GM19372 (cell line): ENCODE results near the gene TOP3B.

Experiments
- ATAC-seq: cut with Tn5 transposase; IDR thresholded peaks from one replicate; pipeline ENCODE4 v1.9.1; 2021; ENCODE audit warnings: mild to moderate bottlenecking, low read depth, moderate library complexity; ENCODE audit not compliant: unreplicated experiment

The TOP3B gene

GRCh38 chr22:21964234-21964633 lies 18.4 kb downstream of the TOP3B start:
- ATAC-seq, result no peak

DNA sequence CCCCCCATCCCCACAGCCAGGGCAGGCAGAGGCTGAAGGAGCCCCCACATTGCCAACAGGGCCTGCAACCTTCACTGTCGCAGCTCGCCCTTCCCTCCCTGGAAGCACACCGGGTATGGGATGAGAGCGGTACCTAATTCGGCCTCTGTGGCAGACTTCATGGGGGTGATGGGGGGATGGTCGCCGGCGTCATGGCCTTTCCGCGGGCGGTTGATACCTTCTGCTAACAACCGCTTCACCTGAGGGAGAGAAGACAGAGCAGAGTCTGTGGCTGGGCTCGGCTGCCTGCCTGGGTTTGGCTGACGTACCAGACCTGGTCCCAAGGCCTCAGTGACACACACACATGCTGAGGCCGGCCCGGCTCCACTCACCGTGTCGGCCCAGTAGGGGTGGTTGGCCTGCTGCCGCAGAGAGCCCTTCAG lies 18.8 kb downstream of the TOP3B start:
- no peak for ATAC-seq

DNA sequence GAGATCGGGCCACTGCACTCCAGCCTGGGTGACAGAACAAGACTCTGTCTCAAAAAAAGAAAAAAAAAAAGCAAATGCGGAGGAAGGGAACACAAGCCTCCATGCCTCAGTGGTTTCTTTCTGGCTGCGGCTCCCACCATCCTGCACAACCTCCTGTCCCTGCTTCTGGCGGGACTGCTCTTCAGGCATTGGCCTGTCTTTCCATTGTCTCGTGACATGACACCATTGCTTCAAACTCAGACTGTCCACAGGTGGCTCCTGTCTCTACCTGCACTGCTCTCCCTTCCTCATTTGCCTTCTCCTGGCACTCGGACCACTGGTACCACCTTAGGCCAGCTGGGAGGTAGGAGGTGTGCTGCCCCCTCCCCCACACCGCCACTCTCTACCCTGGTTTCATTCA lies 19.3 kb downstream of the TOP3B start:
- no peak for ATAC-seq

GRCh38 chr22:21962655-21962949 lies 20.0 kb downstream of the TOP3B start:
- ATAC-seq, result no peak

DNA sequence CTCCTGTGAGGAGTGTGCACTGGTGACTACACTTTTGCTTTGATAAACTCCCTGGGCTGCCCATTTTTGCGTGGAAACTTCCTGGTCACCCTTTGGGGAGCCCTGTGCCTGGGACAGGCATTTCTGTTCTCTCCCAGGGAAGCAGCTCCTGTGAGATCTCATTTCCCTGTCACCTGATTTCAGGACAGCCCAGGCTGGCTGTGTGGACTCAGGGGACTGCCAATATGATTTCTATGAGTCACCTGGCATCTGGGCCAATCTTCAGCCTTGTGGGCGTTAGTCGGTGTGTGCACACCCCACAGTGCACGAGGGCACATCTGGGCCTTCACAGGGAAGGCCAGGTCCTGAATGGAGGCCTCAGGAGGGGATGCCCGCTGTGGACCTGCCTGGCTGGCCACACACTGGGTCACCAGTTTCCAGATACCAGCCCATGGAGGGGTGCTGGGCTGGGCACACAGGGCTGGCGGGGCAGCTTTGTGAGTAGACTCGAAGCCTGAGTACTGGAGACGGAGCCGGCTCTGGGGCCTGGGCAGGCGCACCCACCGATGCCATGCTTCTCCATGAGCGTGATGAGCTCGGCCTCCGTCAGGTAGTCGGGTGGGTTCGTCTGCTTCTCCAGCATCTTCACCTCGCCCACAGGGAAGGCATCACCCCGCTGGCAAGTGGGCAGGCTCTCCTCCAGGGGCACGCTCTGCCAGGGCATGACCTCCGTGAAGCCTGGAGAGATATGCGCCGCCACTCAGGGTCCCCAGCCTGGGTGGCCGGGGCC lies 20.5 kb downstream of the TOP3B start:
- ATAC-seq, result no peak

GRCh38 chr22:21961127-21961867 lies 21.3 kb downstream of the TOP3B start:
- ATAC-seq, result no peak

- no peak for ATAC-seq
These were observed 22.1 kb downstream of the TOP3B start for GRCh38 chr22:21960200-21961126.

DNA sequence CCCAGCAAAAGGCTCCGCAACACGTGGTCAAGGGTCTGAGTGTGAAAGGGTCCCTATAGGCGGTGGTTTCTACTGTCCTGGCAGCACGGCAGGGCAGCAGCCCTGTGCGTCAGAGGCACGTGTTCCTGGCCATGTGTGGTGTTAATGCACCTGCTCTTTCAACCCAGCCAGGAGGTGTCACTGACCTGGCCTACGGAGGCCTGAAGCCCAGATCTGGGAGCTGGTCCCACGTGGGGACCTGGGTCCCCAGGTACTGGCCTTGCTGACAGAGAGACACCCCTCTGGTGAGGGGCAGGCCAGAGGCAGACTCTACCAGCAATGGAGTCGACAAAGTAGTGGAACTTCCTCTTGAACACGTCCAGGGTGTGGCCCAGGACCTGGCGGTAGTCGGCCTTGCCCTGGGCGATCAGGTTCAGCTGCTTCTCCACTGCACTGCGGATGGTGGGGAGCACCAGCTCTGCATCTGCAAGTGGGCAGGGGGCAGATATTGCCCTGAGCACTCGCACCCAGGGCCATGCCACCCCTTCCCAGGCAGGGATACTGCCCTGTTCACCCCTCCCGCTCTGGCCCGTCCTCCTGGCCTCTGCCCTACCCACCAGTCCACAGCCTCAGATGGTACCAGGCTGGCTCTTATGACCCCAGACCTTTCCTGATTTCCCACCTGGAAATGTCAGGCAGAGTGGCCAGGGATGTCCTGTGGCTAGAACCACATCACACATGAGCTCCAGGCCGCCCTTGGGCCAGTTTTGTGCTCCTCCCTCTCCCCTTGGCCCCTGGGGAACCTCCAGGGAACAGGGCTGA lies 23.1 kb downstream of the TOP3B start:
- no peak for ATAC-seq

GRCh38 chr22:21958360-21959273 lies 24.0 kb downstream of the TOP3B start:
- ATAC-seq, result no peak

- peak; percentile 64 for ATAC-seq
These were observed 29.7 kb downstream of the TOP3B start, which contains the start of gene PPM1F for GRCh38 chr22:21952586-21953571. TSS of gene PPM1F (minus strand) at chr22:21952848. CDS start at chr22:21946048, 6,800 bp downstream.

- ATAC-seq, result no peak
These were observed 30.6 kb downstream of the TOP3B start for GRCh38 chr22:21951931-21952465.

GRCh38 chr22:21951062-21951461 lies 31.5 kb downstream of the TOP3B start:
- no peak for ATAC-seq

DNA sequence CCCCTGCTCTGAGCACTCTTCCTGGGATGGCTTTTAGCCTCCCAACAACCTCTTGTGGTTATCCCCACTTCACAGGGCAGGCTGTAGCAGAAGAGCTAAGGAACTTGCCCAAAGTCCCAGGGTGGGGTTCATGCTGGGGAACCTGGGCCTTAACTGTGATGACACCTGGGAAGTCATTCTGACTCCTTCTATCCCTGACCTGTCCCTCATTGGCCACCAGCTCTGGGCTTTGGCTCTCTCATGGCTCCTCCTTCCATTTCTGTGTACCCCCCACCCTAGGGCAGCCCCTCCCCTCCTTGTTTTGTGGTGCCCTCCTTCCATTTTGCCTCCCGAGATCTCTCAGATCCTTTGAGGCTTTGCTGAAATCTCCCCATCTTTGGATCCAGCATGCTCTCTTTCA lies 32.6 kb downstream of the TOP3B start:
- ATAC-seq, result no peak

DNA sequence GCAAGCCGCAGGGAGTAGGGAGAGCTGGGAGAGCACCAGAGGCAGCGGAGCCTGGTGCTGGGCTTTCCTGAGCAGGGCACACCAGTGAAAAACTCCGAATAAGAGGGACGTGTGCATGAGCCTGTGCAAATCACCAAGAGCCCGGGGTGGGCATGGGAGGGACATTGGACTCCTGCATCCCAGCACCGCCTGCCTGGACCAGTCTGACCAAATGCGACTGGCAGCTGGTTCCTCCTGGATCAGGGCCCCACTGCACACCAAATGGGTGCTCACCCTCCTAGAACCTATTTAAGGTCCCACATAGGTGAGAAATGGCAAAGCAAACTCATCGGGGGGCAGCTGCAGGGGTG lies 33.0 kb downstream of the TOP3B start:
- no peak for ATAC-seq

DNA sequence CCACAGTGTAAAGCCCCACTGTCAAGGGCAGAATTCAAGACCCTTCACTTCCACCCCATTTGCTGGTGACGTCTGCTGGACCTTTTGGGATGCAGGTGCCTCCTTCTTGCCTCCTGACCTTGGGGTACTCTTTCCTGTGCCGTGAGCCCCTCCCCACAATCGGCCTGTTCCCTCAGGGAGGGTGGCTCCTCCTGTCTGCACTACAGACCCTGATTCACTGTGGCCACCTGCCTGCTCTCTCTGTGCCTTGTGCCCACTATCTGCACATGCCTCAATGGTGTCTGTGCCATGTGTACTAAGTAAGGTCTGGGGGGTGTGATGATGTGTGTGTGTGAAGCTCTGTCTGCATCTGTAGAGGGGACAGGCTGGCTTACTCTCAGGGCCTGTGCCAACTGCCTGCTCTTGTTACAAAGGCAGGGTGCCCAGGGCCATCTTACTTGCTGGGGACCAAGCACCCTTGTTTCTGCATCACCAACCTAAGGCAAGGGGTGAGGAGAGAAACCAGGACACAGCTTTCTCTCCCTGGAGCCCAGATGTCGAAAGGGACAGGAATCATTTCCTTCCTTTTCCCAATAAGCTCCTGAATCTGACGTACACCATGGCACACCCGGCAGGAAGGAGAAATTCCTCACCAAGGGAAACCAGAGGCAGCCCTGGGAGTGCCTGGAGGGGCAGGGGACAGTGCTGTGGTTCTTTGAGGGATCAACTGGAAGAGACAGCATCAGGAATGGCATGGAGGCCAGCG lies 33.6 kb downstream of the TOP3B start:
- ATAC-seq, result no peak

DNA sequence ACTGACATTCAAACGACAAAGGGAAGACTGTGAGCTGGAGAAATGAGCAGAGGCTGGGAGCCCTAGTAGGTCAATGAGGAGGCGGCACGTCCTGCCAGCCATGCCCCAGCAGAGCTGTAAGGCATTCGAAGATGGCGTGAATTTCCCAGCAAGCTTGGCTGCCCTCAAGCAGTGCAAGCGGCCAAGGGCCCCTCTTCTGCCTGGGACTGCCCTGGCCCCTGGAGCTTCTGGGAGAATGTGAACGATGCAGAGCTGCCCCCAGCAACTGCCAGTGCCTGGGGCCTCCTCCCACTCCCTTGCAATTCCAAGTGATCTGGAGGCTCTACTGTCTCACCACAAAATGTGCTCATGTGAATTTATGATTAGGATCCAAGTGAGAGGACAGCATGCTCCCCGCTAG lies 34.2 kb downstream of the TOP3B start:
- no peak for ATAC-seq
